ENCODE measurements around the gene MLIP.

GRCh38 chr6:54260025-54260424 is 148.8 kb downstream of the MLIP start:
- TF ChIP-seq CTCF (IDR thresholded peaks at IDR 0.05) (no peak), POLR2A (IDR thresholded peaks at IDR 0.05) (no peak), EP300 (IDR thresholded peaks at IDR 0.05) (no peak)
